Measurements from ENCODE around the gene LYRM4.

Gene LYRM4

DNA sequence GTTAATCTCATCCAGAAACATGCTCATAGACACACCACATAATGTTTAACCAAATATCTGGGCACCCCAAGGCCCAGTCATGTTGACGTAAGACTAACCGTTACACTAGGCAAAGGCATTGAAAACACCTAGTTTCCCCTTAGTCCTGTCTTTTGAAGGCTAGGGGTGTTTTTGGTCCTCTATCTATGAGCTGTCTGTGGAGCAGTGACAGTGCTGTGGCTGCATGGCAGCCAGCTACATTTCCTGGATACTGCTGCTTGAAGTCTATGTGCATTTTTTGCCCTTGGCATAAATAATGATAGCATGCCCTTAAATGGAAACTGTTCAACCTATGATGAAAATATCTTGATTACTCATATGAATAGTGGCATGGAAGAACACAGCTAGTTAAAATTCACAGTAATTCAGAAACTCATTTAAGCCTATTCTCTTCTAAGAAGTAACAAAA lies 19.2 kb upstream of the LYRM4 start:
- DNase-seq, result no peak

DNA sequence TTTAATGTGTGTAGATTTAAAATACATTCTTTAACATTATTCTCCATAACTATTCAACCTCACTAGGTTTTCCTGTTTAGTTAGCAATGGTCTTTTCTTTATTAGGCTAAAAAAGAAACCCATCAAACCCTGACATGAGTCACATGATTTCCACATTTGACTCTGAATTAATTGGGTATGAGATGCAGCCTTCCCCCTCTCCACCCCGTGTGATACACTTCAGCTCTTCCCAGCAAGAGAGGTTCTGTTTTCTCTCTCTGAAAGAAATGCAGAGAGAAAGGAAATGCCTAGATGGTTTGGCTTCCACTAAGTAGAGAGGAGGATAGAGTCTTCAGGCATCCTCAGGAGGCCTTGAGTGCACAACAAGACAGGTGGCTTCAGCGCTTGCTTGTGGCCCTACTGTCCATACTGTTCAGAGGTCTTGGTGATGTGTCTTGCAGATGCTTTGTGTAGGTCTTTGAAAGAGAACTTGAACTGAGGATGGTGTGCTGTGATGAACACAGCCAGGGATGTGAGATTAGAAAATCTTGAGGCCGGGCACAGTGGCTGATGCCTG lies 17.9 kb upstream of the LYRM4 start:
- no peak for DNase-seq

DNA sequence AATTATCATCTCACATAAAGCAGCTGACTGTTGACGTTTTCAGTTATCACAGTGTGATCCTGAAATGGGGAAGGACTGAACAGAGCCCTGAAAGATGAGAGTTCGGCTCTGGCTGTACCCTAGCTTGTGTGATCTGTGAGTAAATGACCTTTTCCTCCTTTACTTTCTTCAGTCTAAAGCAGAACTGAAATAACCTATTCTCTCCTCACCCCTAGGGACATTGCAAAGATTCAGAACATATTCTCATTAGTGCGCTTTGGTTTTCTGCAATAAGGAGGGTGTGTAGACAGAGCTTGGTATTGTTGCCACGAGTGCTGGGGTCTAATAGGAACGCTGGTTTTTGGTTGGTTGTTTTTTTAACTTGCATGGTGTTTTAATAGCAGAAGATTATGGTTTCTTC lies 17.3 kb upstream of the LYRM4 start:
- DNase-seq, result no peak

DNA sequence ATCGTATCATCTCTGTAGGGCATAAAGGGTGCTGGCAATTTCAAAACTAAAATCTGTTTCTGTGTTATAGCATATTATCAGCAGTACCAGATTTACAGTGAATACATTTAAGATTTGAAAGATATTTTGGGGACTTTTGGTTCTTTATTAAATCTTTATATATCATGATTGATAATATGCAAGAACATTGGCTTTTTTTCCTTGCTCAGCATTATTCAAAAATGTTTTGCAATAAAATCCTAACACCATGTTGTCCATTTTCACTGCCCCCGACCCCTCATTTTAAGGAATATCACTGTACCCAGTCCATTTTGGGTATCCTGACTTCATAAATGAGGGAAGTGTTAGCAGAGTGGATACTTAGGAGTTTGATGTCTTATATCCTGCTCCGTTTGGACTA lies 16.8 kb upstream of the LYRM4 start:
- DNase-seq, result no peak

GRCh38 chr6:5276581-5276980 lies 15.8 kb upstream of the LYRM4 start:
- no peak for DNase-seq

- DNase-seq, result no peak
Measured at GRCh38 chr6:5275497-5275896, 14.7 kb upstream of the LYRM4 start.

GRCh38 chr6:5274231-5274630 lies 13.5 kb upstream of the LYRM4 start:
- DNase-seq, result no peak

GRCh38 chr6:5271926-5272325 lies 11.2 kb upstream of the LYRM4 start:
- DNase-seq, result no peak

DNA sequence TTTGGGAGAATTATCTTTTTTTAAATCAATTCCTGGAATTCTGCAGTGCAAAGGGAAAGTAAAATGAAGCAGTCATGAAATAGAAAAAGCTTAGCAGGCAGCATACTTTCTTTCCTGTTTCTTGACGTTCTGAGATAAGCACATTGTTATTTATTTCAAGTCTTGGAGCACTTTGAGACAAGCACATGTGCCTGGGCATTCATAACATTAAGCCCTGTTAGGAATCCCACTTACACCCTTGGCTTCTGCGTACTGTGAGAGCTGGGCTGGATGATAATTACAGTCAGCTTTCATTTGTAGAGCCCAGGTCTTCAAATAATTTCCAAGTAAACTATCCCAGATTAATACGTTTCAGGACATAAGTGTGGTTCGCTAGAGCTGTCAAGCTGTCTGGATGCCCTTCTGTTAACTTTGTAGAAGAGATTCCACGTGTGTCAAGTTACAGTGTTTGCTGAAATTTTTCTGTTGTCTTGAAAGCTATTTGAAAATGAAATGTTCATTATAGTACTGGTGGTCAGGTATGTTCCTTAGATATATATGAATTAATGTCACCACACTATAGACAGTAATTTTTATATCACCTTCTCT lies 9.4 kb upstream of the LYRM4 start:
- DNase-seq, result no peak

GRCh38 chr6:5266423-5266822 lies 5.7 kb upstream of the LYRM4 start:
- no peak for DNase-seq

DNA sequence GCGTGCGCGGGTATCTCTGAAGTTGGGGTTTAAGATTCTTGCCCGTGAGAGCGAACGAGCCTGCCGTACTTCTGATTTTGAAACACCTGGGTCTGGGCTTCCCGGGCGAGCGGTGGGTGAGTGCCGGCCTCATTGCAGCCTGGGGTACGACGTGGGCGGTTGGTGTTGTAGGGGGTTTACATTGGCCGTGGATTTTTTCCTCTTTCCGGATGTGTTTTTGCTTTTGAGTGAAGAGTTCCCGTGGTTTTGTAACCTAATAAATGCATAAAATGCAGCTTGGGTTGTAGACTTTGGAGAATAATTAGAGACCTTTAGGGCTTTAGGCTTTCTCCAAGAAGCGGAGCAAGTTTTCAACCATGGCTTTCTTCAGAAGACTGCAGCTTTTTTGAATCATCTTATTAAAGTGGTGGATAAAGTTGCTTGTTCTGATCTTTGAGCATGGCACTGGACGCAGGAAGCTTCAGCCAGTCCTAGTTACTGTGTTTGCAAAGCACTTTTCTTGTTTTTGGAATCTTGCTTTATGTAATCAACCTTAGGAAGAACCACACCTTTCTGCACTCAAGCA lies 877 bp upstream of the LYRM4 start:
- DNase-seq, result no peak

DNA sequence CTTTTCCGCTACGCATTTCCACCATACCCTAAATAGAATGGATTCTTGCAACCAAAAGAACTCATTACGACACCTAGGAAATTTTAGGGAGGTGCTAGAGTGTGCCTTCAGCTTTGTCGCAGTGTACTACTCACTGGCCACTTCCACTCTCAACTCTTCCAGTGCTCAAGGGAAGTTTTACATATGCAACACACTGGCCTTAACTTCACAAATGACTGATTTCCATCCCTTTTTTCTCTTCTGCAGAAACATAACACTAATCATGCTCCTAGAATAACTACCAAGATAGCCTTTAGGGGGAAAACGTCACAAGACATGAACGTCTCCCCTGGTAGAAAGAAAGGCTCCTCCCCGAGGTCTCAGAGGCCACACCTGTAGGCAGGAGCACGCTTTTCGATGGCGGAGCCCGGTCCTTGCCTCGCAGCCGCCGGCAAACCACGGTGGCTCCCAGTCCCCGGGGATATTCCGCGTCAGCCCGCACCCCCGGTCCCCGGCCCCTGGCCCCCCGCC lies 584 bp downstream of the LYRM4 start:
- peak in 1 of 2 donors; percentile 69 for DNase-seq

- no peak for DNase-seq
Measured at GRCh38 chr6:5259428-5259827, 1.3 kb downstream of the LYRM4 start.

DNA sequence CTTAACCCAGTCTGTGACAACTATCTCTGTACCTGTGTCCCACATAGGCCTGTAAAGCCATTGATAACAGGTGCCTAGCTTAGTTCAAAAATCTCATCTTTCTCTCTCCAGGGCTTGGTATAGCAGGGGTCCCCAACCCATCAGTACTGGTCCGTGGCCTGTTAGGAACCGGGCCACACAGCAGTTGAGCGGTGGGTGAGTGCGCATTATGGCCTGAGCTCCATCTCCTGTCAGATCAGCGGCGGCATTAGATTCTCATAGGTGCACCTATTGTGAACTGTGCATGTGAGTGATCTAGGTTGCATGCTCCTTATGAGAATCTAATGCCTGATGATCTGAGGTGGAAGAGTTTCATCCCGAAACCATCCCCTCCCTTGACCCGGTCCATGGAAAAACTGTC lies 3.4 kb downstream of the LYRM4 start:
- no peak for DNase-seq

GRCh38 chr6:5256952-5257351 lies 3.8 kb downstream of the LYRM4 start:
- DNase-seq, result no peak

GRCh38 chr6:5250911-5251310 lies 9.8 kb downstream of the LYRM4 start:
- no peak for DNase-seq

- DNase-seq, result no peak
Measured at GRCh38 chr6:5250451-5250850, 10.3 kb downstream of the LYRM4 start.

DNA sequence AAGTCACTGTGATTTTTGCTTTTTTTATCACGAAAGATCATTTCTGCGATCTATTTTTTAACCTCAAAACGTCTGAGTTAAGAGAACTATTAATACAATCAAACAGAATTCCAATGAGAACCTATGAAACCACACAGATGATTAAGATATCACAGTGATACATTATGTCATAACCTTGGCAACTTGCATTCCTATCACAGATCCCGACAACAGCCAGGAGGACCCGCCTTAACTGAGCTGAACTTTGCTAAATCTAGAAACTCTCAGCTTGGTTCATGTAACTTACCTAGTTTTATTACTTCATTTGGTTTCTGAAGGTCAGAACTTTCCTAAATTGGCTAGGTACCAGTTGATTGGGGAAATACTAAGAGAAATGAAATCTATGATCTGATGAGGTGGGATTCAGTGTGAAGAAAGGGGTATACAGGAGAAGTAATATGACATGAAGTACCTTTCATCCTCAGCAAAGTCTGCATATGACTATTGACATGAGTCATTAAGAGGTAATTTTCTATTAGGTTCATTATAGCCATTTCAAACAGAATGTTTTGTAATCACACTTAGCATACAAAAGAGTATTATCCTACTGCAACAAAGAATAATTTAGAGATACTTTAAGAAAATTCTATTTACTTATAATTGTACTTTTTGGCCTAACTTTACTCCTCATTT lies 11.2 kb downstream of the LYRM4 start:
- DNase-seq, result no peak

DNA sequence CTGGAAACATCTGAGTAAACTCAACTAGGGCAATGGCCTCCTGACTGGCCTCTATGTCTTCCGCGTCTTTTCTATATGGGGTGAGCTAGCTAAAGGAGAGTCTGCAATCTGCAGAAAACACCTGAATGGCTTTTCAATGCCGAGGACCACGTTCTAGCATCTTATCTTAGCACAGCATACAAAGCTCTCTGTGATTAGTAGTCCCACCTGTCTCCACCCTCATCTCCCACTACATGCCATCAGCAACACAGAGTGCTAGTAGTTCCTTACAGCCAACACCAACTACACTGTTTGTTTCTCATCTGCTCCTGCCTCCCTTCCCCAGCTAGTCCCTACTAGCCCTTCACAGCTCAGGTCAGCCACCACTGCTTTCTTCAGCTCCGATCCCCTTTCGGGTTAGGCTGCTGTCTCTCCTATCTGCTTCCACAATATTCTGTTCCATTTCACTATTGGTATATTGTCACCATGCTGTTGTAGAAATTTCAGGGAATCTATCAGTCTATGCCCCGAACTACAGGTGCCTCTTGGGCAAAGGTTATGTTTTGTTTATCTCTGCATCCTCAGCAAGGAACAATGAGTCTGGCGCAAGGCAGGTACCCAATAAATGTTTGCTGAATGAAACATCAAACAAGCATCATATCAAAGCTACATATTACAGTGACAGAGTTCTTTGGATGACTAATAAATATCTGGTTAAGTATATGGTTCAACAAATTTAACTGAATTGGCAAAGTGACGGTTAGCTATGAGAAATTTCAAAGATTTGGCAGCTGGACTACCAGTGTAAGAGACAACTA lies 12.2 kb downstream of the LYRM4 start:
- DNase-seq, result no peak

DNA sequence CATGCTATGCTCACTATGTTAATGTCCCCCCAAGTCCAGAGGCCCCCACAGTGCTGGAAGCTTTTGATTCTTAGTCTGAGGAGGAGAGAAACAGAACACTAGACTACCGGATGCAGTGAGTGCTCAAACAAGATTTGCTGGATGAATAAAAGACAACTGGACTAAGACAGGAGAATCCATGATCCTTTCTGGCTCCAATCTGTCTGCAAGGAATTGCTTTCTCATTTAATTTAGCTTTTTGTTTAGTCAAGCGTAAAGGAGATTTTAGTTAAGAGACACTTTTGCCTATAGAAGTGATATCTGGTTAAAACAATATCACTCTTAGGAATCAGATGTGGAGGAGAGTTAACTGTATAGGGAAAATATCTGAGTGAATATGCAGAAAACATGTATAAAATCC lies 13.5 kb downstream of the LYRM4 start:
- no peak for DNase-seq

DNA sequence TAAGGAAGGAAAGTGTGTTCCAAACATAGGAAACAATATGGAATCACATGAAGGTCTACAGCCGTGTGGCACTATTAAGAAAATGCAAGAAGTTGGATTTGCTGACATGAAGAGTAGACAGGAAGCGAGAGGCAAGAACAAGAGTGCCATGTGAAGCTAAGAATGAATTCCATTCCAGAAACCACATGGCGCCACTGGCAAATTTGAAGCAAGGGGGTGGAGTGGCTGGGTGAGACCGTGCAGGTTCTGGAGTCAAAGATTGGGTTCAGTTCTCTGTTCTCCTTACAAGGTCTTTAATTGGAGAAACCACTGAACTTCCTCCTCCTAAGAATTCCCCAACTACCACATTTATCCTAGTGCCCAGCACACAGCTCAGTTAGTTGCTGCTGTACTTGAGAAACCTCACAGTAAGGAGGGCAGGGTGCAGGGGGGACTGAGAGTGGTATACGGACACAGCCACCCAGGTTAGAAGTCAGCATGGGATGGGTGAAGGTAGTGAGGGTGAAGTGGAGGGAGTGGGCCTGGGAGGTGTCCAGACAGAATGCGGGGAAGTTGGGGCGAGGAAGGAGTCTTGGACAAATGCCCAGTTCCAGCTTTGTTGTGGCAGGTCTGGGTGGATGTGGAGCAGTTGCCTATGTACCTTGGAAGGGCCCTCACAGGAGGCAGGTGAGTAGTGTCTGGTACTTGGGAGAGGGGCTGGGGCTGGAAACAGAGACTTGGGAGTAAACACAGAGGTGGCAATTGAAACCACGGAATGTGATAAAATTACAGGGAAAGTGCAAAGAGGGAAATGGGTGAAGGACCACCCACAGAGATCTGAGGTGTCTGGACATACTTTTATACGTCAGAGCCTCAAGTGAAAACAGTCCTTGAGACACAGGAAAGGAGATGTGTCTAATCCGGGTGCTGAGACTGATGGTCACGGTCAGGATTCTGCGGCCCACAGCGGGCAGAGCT lies 14.3 kb downstream of the LYRM4 start:
- DNase-seq, result no peak

- DNase-seq, result no peak
Measured at GRCh38 chr6:5243069-5243468, 17.7 kb downstream of the LYRM4 start.
